Activated gamma-delta T cell (primary cell): Measurements from ENCODE around the gene ARL2.
A peak's percentile ranks its signal among the peaks of the same experiment; 100 is the strongest.
"Not testable (repeated sequence)": the region's sequence is repeated elsewhere in the genome, so short reads cannot be mapped to it uniquely, and the experiment has no call there.

ENCODE experiments used
- DNase-seq: peaks from one replicate; lab custom pipeline; 2025; lab: John Stamatoyannopoulos, UW

ARL2 gene

GRCh38 chr11:65008016-65008415, 5.9 kb upstream of the ARL2 start:
- no peak for DNase-seq

- DNase-seq = no peak
Measured at GRCh38 chr11:65008873-65009272, 5.1 kb upstream of the ARL2 start.

- DNase-seq = peak; percentile 68
Measured at GRCh38 chr11:65013130-65013887, 651 bp upstream of the ARL2 start.

GRCh38 chr11:65014726-65015227, 817 bp downstream of the ARL2 start:
- no peak for DNase-seq

- DNase-seq = no peak
Measured at GRCh38 chr11:65016705-65017104, 2.7 kb downstream of the ARL2 start.

GRCh38 chr11:65017937-65018336, 4.0 kb downstream of the ARL2 start:
- no peak for DNase-seq

GRCh38 chr11:65019824-65020223, 5.9 kb downstream of the ARL2 start:
- DNase-seq = no peak

GRCh38 chr11:65021003-65021402, 7.0 kb downstream of the ARL2 start:
- no peak for DNase-seq

GRCh38 chr11:65021509-65021908, 7.5 kb downstream of the ARL2 start:
- DNase-seq = no peak

- not testable (repeated sequence) for DNase-seq
Measured at GRCh38 chr11:65023502-65023901, 9.5 kb downstream of the ARL2 start.

GRCh38 chr11:65026810-65027209, 12.8 kb downstream of the ARL2 start:
- no peak for DNase-seq

GRCh38 chr11:65027213-65028067, 13.5 kb downstream of the ARL2 start, which contains the start of gene SNX15:
TSS of gene SNX15 (plus strand) at chr11:65027439. CDS start at chr11:65027538, 99 bp downstream.
- DNase-seq = peak; percentile 57

GRCh38 chr11:65032216-65032615, 18.3 kb downstream of the ARL2 start:
- no peak for DNase-seq

- no peak for DNase-seq
Measured at GRCh38 chr11:65034423-65034822, 20.5 kb downstream of the ARL2 start.

- no peak for DNase-seq
Measured at GRCh38 chr11:65035579-65035978, 21.6 kb downstream of the ARL2 start.

GRCh38 chr11:65036931-65037330, 23.0 kb downstream of the ARL2 start:
- no peak for DNase-seq

- no peak for DNase-seq
Measured at GRCh38 chr11:65040520-65040846, 26.5 kb downstream of the ARL2 start.

- DNase-seq = peak; percentile 67
Measured at GRCh38 chr11:65040847-65041622, 27.1 kb downstream of the ARL2 start, which contains the start of gene SAC3D1. TSS of gene SAC3D1 (plus strand) at chr11:65041210. CDS start at chr11:65041293, 83 bp downstream.

- DNase-seq = no peak
Measured at GRCh38 chr11:65042891-65043290, 28.9 kb downstream of the ARL2 start.

GRCh38 chr11:65043881-65044501, 30.0 kb downstream of the ARL2 start:
- DNase-seq = no peak

- DNase-seq = no peak
Measured at GRCh38 chr11:65045061-65045460, 31.1 kb downstream of the ARL2 start.

- DNase-seq = no peak
Measured at GRCh38 chr11:65045728-65046127, 31.8 kb downstream of the ARL2 start.
